ENCODE data around the gene PTPRE. TPM values are rescaled to one million over a fixed set of nuclear protein-coding genes. Genes with fewer than 3 reads are reported as not detected.
A peak's percentile ranks its signal among the peaks of the same experiment; 100 is the strongest.

Gene PTPRE
- 2.6 TPM in 2 replicates for total RNA-seq (2014; rRNA removed; shearing (Covaris generic))

- DNase-seq (ENCODE audit: low read depth), result peak; percentile 75
Measured at GRCh38 chr10:127906548-127907377, at the start of gene PTPRE. Gene PTPRE (plus strand): TSS chr10:127907103. CDS start chr10:128040882, 133,779 bp downstream.

- no peak for DNase-seq (ENCODE audit: low read depth)
Measured at GRCh38 chr10:127860592-127860991, 46.3 kb upstream of the PTPRE start.

- DNase-seq (ENCODE audit: low read depth), result no peak
Measured at GRCh38 chr10:127863231-127863825, 43.6 kb upstream of the PTPRE start.

GRCh38 chr10:127866276-127867013 lies 40.5 kb upstream of the PTPRE start:
- DNase-seq (ENCODE audit: low read depth), result no peak

GRCh38 chr10:127867805-127868204 lies 39.1 kb upstream of the PTPRE start:
- DNase-seq (ENCODE audit: low read depth), result no peak

GRCh38 chr10:127869329-127869728 lies 37.6 kb upstream of the PTPRE start:
- no peak for DNase-seq (ENCODE audit: low read depth)

GRCh38 chr10:127871631-127872010 lies 35.3 kb upstream of the PTPRE start:
- no peak for DNase-seq (ENCODE audit: low read depth)

GRCh38 chr10:127872011-127872761 lies 34.7 kb upstream of the PTPRE start:
- peak; percentile 11 for DNase-seq (ENCODE audit: low read depth)

GRCh38 chr10:127872871-127873600 lies 33.9 kb upstream of the PTPRE start:
- no peak for DNase-seq (ENCODE audit: low read depth)

- no peak for DNase-seq (ENCODE audit: low read depth)
Measured at GRCh38 chr10:127873901-127874470, 32.9 kb upstream of the PTPRE start.

- DNase-seq (ENCODE audit: low read depth), result no peak
Measured at GRCh38 chr10:127874671-127875448, 32.0 kb upstream of the PTPRE start.

GRCh38 chr10:127875449-127875765 lies 31.5 kb upstream of the PTPRE start:
- no peak for DNase-seq (ENCODE audit: low read depth)

- DNase-seq (ENCODE audit: low read depth), result no peak
Measured at GRCh38 chr10:127875916-127876315, 31.0 kb upstream of the PTPRE start.

- DNase-seq (ENCODE audit: low read depth), result no peak
Measured at GRCh38 chr10:127877116-127877515, 29.8 kb upstream of the PTPRE start.

GRCh38 chr10:127877699-127878098 lies 29.2 kb upstream of the PTPRE start:
- no peak for DNase-seq (ENCODE audit: low read depth)

GRCh38 chr10:127878475-127879055 lies 28.3 kb upstream of the PTPRE start:
- no peak for DNase-seq (ENCODE audit: low read depth)

GRCh38 chr10:127880557-127880956 lies 26.3 kb upstream of the PTPRE start:
- DNase-seq (ENCODE audit: low read depth), result no peak

- no peak for DNase-seq (ENCODE audit: low read depth)
Measured at GRCh38 chr10:127881262-127881661, 25.6 kb upstream of the PTPRE start.

GRCh38 chr10:127882391-127882790 lies 24.5 kb upstream of the PTPRE start:
- DNase-seq (ENCODE audit: low read depth), result no peak
